ENCODE results near the gene FREM1. TPM values are rescaled to one million over a fixed set of nuclear protein-coding genes. Genes with fewer than 3 reads are reported as not detected.

FREM1 gene
- total and polyA plus RNA-seq, 2 experiments from 2014 or later: 0.78 to 3.1 TPM

DNA sequence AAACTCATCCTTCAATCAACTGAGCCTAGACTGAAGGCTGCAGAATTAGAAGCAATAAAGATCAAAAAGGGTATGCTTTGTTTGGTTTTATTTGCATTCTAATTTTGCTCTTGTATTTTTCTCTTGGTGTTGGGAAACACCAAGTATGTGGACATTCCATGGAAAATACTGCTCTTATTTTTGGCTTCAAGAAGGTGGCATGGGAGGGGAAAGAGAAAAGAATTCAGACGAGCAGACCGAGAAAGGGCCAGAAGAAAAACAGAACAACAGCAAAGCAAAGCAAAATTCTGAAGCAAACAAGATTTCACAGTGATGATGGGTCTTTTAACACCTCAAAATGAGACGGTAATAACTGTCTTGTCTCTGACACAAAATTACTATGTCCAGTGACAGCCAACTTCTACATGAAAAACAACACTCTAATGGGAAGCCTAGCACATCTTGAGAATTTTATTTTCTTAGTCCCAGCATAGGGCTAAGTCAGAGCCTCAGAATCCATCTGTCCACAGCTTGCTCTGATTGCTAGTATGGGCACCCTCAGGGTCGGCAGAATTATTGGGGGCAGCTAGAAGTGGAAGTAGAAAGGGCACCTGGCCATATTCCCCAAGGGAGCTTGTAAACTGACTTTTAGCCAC is 26.8 kb downstream of the FREM1 start (continued):
- TF ChIP-seq ZNF462 (CRISPR knock-in tag; IDR thresholded peaks at IDR 0.05): no peak
- no peak for TF ChIP-seq NANOG (IDR thresholded peaks at IDR 0.05; ENCODE audit: borderline replicate concordance)
- no peak for TF ChIP-seq STAT1 (IDR thresholded peaks at IDR 0.05; ENCODE audit: unreplicated experiment)
- no peak for TF ChIP-seq CREB1 (CRISPR knock-in tag; IDR thresholded peaks at IDR 0.05; ENCODE audit: low read depth)
- TF ChIP-seq EZH2 (IDR thresholded peaks at IDR 0.05; ENCODE audit: low read depth, unreplicated experiment): no peak
- no peak for TF ChIP-seq ETS1 (IDR thresholded peaks at IDR 0.05)

- no peaks in the 10 kb centered on the region for H3K27me3 ChIP-seq (ENCODE audit: insufficient read depth)
- no peaks in the 10 kb centered on the region for H3F3A ChIP-seq (replicated peaks; ENCODE audit: low read depth)
- H4K20me1 ChIP-seq (replicated peaks; ENCODE audit: insufficient read depth): no peaks in the 10 kb centered on the region
- H3K36me3 ChIP-seq (ENCODE audit: insufficient read depth): no peaks in the 10 kb centered on the region; the same call in 1 of the 2 replicates
- DNase-seq (ENCODE audit: low spot score) (no peak), ATAC-seq (no peak)
- H3K4me3 Mint-ChIP-seq: no peak overlapping the region
- no peak overlapping the region for H3K27ac ChIP-seq (ENCODE audit: low read depth)
- H3K79me2 ChIP-seq (replicated peaks; ENCODE audit: insufficient read depth): no peaks in the 10 kb centered on the region
- H2AFZ ChIP-seq: peak overlapping the region; percentile 33; the same call in 1 of the 2 replicates
- H3K9me3 Mint-ChIP-seq: peaks cover 11% of the 10 kb centered on the region
- peaks cover 4% of the 10 kb centered on the region; the same call in 1 of the 2 replicates for H3K9me2 ChIP-seq (ENCODE audit: insufficient read depth)
- peaks cover 12% of the 10 kb centered on the region; the same call in 1 of the 2 replicates for H3K4me1 ChIP-seq (ENCODE audit: insufficient read depth)
- no peak overlapping the region for H3K4me2 ChIP-seq
- peaks cover 6% of the 10 kb centered on the region; the same call in 2 of the 3 replicates for H3K4me1 Mint-ChIP-seq
- no peaks in the 10 kb centered on the region for H3K27me3 Mint-ChIP-seq (ENCODE audit: insufficient read depth, low read depth, poor library complexity)
- no peak overlapping the region for H3K4me3 ChIP-seq
- H3K27ac Mint-ChIP-seq: no peak overlapping the region
- H3K36me3 Mint-ChIP-seq (ENCODE audit: low read depth): peaks cover 11% of the 10 kb centered on the region
- TF ChIP-seq, protein P1, sequence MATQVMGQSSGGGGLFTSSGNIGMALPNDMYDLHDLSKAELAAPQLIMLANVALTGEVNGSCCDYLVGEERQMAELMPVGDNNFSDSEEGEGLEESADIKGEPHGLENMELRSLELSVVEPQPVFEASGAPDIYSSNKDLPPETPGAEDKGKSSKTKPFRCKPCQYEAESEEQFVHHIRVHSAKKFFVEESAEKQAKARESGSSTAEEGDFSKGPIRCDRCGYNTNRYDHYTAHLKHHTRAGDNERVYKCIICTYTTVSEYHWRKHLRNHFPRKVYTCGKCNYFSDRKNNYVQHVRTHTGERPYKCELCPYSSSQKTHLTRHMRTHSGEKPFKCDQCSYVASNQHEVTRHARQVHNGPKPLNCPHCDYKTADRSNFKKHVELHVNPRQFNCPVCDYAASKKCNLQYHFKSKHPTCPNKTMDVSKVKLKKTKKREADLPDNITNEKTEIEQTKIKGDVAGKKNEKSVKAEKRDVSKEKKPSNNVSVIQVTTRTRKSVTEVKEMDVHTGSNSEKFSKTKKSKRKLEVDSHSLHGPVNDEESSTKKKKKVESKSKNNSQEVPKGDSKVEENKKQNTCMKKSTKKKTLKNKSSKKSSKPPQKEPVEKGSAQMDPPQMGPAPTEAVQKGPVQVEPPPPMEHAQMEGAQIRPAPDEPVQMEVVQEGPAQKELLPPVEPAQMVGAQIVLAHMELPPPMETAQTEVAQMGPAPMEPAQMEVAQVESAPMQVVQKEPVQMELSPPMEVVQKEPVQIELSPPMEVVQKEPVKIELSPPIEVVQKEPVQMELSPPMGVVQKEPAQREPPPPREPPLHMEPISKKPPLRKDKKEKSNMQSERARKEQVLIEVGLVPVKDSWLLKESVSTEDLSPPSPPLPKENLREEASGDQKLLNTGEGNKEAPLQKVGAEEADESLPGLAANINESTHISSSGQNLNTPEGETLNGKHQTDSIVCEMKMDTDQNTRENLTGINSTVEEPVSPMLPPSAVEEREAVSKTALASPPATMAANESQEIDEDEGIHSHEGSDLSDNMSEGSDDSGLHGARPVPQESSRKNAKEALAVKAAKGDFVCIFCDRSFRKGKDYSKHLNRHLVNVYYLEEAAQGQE (IDR thresholded peaks at IDR 0.05; ENCODE audit: unreplicated experiment): no peak
- no peak for TF ChIP-seq ZNF331 (CRISPR knock-in tag; IDR thresholded peaks at IDR 0.05; ENCODE audit: low read depth)
- no peak for TF ChIP-seq NANOG (IDR thresholded peaks at IDR 0.05; ENCODE audit: borderline replicate concordance)
- TF ChIP-seq STAT1 (IDR thresholded peaks at IDR 0.05; ENCODE audit: unreplicated experiment): no peak
- TF ChIP-seq ETS1 (IDR thresholded peaks at IDR 0.05): no peak
- TF ChIP-seq EZH2 (IDR thresholded peaks at IDR 0.05; ENCODE audit: low read depth, unreplicated experiment): no peak
- no peak for TF ChIP-seq EZH2phosphoT487 (IDR thresholded peaks at IDR 0.05; ENCODE audit: unreplicated experiment)
Measured at GRCh38 chr9:14882090-14882489, 28.1 kb downstream of the FREM1 start.
